ENCODE data around the gene AP2B1. TPM values are rescaled to one million over a fixed set of nuclear protein-coding genes. Genes with fewer than 3 reads are reported as not detected.

AP2B1 gene
- total and polyA plus RNA-seq, 9 of the 15 experiments (the other 6 are each of a cell fraction or from before 2014, with no cell fraction given) = 60.1 to 287 (median 105) TPM

- TF ChIP-seq NFE2L1 (tag; IDR thresholded peaks at IDR 0.05; ENCODE audit: borderline replicate concordance, low read depth) (0 out of 2 replicates have a peak, but pooled peaks have one; percentile 28), SMARCC2 (IDR thresholded peaks at IDR 0.05; ENCODE audit: low read depth) (peak; percentile 70; the same call in 1 of the 2 replicates), HNRNPUL1 (IDR thresholded peaks at IDR 0.05; ENCODE audit: low read length) (no peak), CREB3 (tag; conservative IDR thresholded peaks at IDR 0.05; ENCODE audit: low read depth) (peak; percentile 35), ZBTB11 (CRISPR knock-in tag; IDR thresholded peaks at IDR 0.05) (peak in 1 of 3 experiments; percentile 32; a peak in 1 of 6 replicates), ESRRA (IDR thresholded peaks at IDR 0.05; ENCODE audit: borderline replicate concordance, low read depth) (no peak), MAFG (tag; conservative IDR thresholded peaks at IDR 0.05) (peak; percentile 82), SPI1 (IDR thresholded peaks at IDR 0.05; ENCODE audit: borderline replicate concordance, low read depth, low read length) (0 out of 2 replicates have a peak, but pooled peaks have one; percentile 34), SMARCE1 (IDR thresholded peaks at IDR 0.05) (0 out of 2 replicates have a peak, but pooled peaks have one; percentile 21), ZFP91 (CRISPR knock-in tag; IDR thresholded peaks at IDR 0.05) (no peak), ETV1 (tag; conservative IDR thresholded peaks at IDR 0.05; ENCODE audit: low read depth) (peak; percentile 52), NFE2 (IDR thresholded peaks at IDR 0.05; ENCODE audit: low read depth) (peak; percentile 90), MAFK (IDR thresholded peaks at IDR 0.05; ENCODE audit: low read length) (peak; percentile 65; the same call in 1 of the 2 replicates)
Observed at GRCh38 chr17:35540589-35541404, 46.3 kb upstream of the AP2B1 start (continued).

All from K562 (cell line).